Suprapubic skin (tissue), 4 donors: Measurements from ENCODE around the gene BMERB1. TPM values are rescaled to one million over a fixed set of nuclear protein-coding genes. Genes with fewer than 3 reads are reported as not detected.
A peak's percentile ranks its signal among the peaks of the same experiment; 100 is the strongest.

Experiments used
- DNase-seq, 2 donors: peaks; one replicate each; pipeline ENCODE4 v3.0.0-alpha.2; 2019; ENCODE audit warnings: low spot score in 2 of 2
- H3K27ac ChIP-seq: fragments of 200-600 bp; sonication (generic); one replicate; pipeline ENCODE4 v1.5.1; 2019
- H3K27me3 ChIP-seq: fragments of 200-600 bp; sonication (generic); one replicate; pipeline ENCODE4 v1.5.1; 2019
- H3K36me3 ChIP-seq: fragments of 200-600 bp; sonication (generic); one replicate; pipeline ENCODE4 v1.5.1; 2019
- H3K4me1 ChIP-seq: fragments of 200-600 bp; sonication (generic); one replicate; pipeline ENCODE4 v1.5.1; 2019
- H3K4me3 ChIP-seq: fragments of 200-600 bp; sonication (generic); one replicate; pipeline ENCODE4 v1.5.1; 2019; ENCODE audit warnings: mild to moderate bottlenecking
- H3K9me3 ChIP-seq: fragments of 200-600 bp; sonication (generic); one replicate; pipeline ENCODE4 v1.5.1; 2019
- CTCF ChIP-seq, 2 donors: fragments of 200-600 bp in 1 of 2; fragments of 450-650 bp in 1 of 2; sonication (generic) in 1 of 2; IDR thresholded peaks; one replicate each; pipeline ENCODE4 v1.5.1; 2016 to 2019; ENCODE audit warnings: antibody characterized with exemption in 2 of 2, mild to moderate bottlenecking in 1 of 2, moderate library complexity in 1 of 2
- EP300 ChIP-seq: sonication (generic); formaldehyde crosslinking; IDR thresholded peaks from one replicate; pipeline ENCODE4 v1.6.1; 2017; ENCODE audit warnings: antibody characterized with exemption
- POLR2A ChIP-seq, 2 donors: fragments of 450-650 bp; IDR thresholded peaks; one replicate each; pipeline ENCODE4 v1.6.1; 2017; ENCODE audit warnings: antibody characterized with exemption in 2 of 2, mild to moderate bottlenecking in 2 of 2, moderate library complexity in 2 of 2
- POLR2AphosphoS5 ChIP-seq, 3 donors: sonication (generic); formaldehyde crosslinking; IDR thresholded peaks; one replicate each; pipeline ENCODE4 v1.6.1; 2017; ENCODE audit warnings: antibody characterized with exemption in 3 of 3
- WGBS: methylation state at CpG from one replicate; pipeline ENCODE4 v1.1.5; 2018; 5-methylcytosine and 5-hydroxymethylcytosine counted together
- total RNA-seq, 4 donors: library from RNA; depleted of rRNA; stranded (reverse); fragments of >200 nt; gene quantifications; one replicate each; pipeline ENCODE4 v1.1.0, GENCODE V29; 2016

The BMERB1 gene
- total RNA-seq, 4 donors from 2014 or later = 5.5 to 31.4 (median 17.9) TPM

GRCh38 chr16:15521390-15521757 is 87.0 kb downstream of the BMERB1 start:
- no peaks in the 10 kb centered on the region for H3K9me3 ChIP-seq
- no peak for DNase-seq
- H3K36me3 ChIP-seq = peaks cover 3% of the 10 kb centered on the region
- no peaks in the 10 kb centered on the region for H3K27me3 ChIP-seq
- H3K4me3 ChIP-seq = no peak overlapping the region
- peak overlapping the region; percentile 1 for H3K27ac ChIP-seq
- TF ChIP-seq POLR2AphosphoS5 (IDR thresholded peaks at IDR 0.05) = no peak
- TF ChIP-seq POLR2A (IDR thresholded peaks at IDR 0.05) = no peak
- no peak for TF ChIP-seq CTCF (IDR thresholded peaks at IDR 0.05)
- TF ChIP-seq EP300 = no peak
- H3K4me1 ChIP-seq = peaks cover 33% of the 10 kb centered on the region

- Histone ChIP-seq H3K36me3 (peaks cover under 1% of the 10 kb centered on the region), H3K4me3 (no peak overlapping the region), H3K27me3 (no peaks in the 10 kb centered on the region), H3K9me3 (no peaks in the 10 kb centered on the region), H3K4me1 (peaks cover 33% of the 10 kb centered on the region), H3K27ac (peak overlapping the region; percentile 1)
- TF ChIP-seq CTCF (IDR thresholded peaks at IDR 0.05) = no peak
- no peak for TF ChIP-seq POLR2AphosphoS5 (IDR thresholded peaks at IDR 0.05)
- no peak for TF ChIP-seq POLR2A (IDR thresholded peaks at IDR 0.05)
- TF ChIP-seq EP300 = no peak
- DNase-seq = no peak
- 53% methylated on average over 10 of the region's 10 CpGs for WGBS
Observed at GRCh38 chr16:15521758-15522509, 87.5 kb downstream of the BMERB1 start.

GRCh38 chr16:15523092-15523541 is 88.7 kb downstream of the BMERB1 start:
- no peak for DNase-seq
- no peak overlapping the region for H3K4me3 ChIP-seq
- no peak overlapping the region for H3K27ac ChIP-seq
- peaks cover 30% of the 10 kb centered on the region for H3K4me1 ChIP-seq
- no peaks in the 10 kb centered on the region for H3K27me3 ChIP-seq
- TF ChIP-seq EP300 = no peak
- no peak for TF ChIP-seq POLR2AphosphoS5 (IDR thresholded peaks at IDR 0.05)
- TF ChIP-seq POLR2A (IDR thresholded peaks at IDR 0.05) = no peak
- TF ChIP-seq CTCF (IDR thresholded peaks at IDR 0.05) = no peak
- H3K9me3 ChIP-seq = no peaks in the 10 kb centered on the region
- 57% methylated on average over 10 of the region's 10 CpGs for WGBS
- H3K36me3 ChIP-seq = no peaks in the 10 kb centered on the region

GRCh38 chr16:15523939-15524338 is 89.6 kb downstream of the BMERB1 start:
- no peak overlapping the region for H3K4me3 ChIP-seq
- 81% methylated on average over 4 of the region's 4 CpGs for WGBS
- no peak overlapping the region for H3K27ac ChIP-seq
- H3K9me3 ChIP-seq = no peaks in the 10 kb centered on the region
- no peak for DNase-seq
- H3K36me3 ChIP-seq = no peaks in the 10 kb centered on the region
- no peaks in the 10 kb centered on the region for H3K27me3 ChIP-seq
- H3K4me1 ChIP-seq = peaks cover 27% of the 10 kb centered on the region
- TF ChIP-seq EP300 = no peak
- no peak for TF ChIP-seq POLR2AphosphoS5 (IDR thresholded peaks at IDR 0.05)
- no peak for TF ChIP-seq CTCF (IDR thresholded peaks at IDR 0.05)
- no peak for TF ChIP-seq POLR2A (IDR thresholded peaks at IDR 0.05)

GRCh38 chr16:15524966-15525365 is 90.6 kb downstream of the BMERB1 start:
- Histone ChIP-seq H3K27ac (no peak overlapping the region), H3K4me1 (peaks cover 27% of the 10 kb centered on the region), H3K4me3 (no peak overlapping the region), H3K27me3 (no peaks in the 10 kb centered on the region), H3K36me3 (no peaks in the 10 kb centered on the region), H3K9me3 (no peaks in the 10 kb centered on the region)
- no peak for DNase-seq
- 94% methylated on average over 5 of the region's 5 CpGs for WGBS
- TF ChIP-seq POLR2A (IDR thresholded peaks at IDR 0.05) (no peak), EP300 (no peak), POLR2AphosphoS5 (IDR thresholded peaks at IDR 0.05) (no peak), CTCF (IDR thresholded peaks at IDR 0.05) (no peak)
